ENCODE data around the gene SHISA9.

Gene SHISA9

GRCh38 chr16:13269359-13269758 lies 368.0 kb downstream of the SHISA9 start:
- TF ChIP-seq CTCF (IDR thresholded peaks at IDR 0.05; ENCODE audit: low read depth, low read length, poor library complexity, severe bottlenecking) (no peak), EZH2phosphoT487 (IDR thresholded peaks at IDR 0.05; ENCODE audit: borderline replicate concordance, low read length) (no peak)
- no peaks in the 10 kb centered on the region for H4K20me1 ChIP-seq (ENCODE audit: control insufficient read depth, insufficient read depth, low read depth, low read length)
- no peaks in the 10 kb centered on the region for H3K9me3 ChIP-seq (ENCODE audit: control insufficient read depth, insufficient read depth, low read length)
- no peaks in the 10 kb centered on the region for H3K36me3 ChIP-seq (ENCODE audit: control insufficient read depth, low read length)
- H3K79me2 ChIP-seq (ENCODE audit: control insufficient read depth, low read length): no peaks in the 10 kb centered on the region
- H3K4me3 ChIP-seq (ENCODE audit: low read length): no peak overlapping the region
- H3K27ac ChIP-seq (ENCODE audit: low read depth, low read length): no peak overlapping the region
- H3K27me3 ChIP-seq (ENCODE audit: control insufficient read depth, low read length): no peaks in the 10 kb centered on the region
- no peak overlapping the region for H3K4me2 ChIP-seq (ENCODE audit: low read length)
- no peaks in the 10 kb centered on the region for H3F3A ChIP-seq (ENCODE audit: control insufficient read depth, insufficient read depth)
- no peaks in the 10 kb centered on the region for H3K9me2 ChIP-seq (replicated peaks; ENCODE audit: control insufficient read depth, low read length)
- no peaks in the 10 kb centered on the region for H3K4me1 ChIP-seq (ENCODE audit: control insufficient read depth, low read length)

- H3K4me3 ChIP-seq (ENCODE audit: low read length): no peak overlapping the region
- H3K27ac ChIP-seq (ENCODE audit: low read depth, low read length): no peak overlapping the region
- H3K9me2 ChIP-seq (replicated peaks; ENCODE audit: control insufficient read depth, low read length): no peaks in the 10 kb centered on the region
- H3K9me3 ChIP-seq (ENCODE audit: control insufficient read depth, insufficient read depth, low read length): no peaks in the 10 kb centered on the region
- no peaks in the 10 kb centered on the region for H3F3A ChIP-seq (ENCODE audit: control insufficient read depth, insufficient read depth)
- no peaks in the 10 kb centered on the region for H3K79me2 ChIP-seq (ENCODE audit: control insufficient read depth, low read length)
- no peaks in the 10 kb centered on the region for H3K36me3 ChIP-seq (ENCODE audit: control insufficient read depth, low read length)
- no peaks in the 10 kb centered on the region for H4K20me1 ChIP-seq (ENCODE audit: control insufficient read depth, insufficient read depth, low read depth, low read length)
- H3K27me3 ChIP-seq (ENCODE audit: control insufficient read depth, low read length): no peaks in the 10 kb centered on the region
- TF ChIP-seq EZH2phosphoT487 (IDR thresholded peaks at IDR 0.05; ENCODE audit: borderline replicate concordance, low read length): no peak
- no peaks in the 10 kb centered on the region for H3K4me1 ChIP-seq (ENCODE audit: control insufficient read depth, low read length)
- no peak overlapping the region for H3K4me2 ChIP-seq (ENCODE audit: low read length)
Measured at GRCh38 chr16:13269905-13270528, 368.6 kb downstream of the SHISA9 start.

GRCh38 chr16:13270602-13271001 lies 369.2 kb downstream of the SHISA9 start:
- Histone ChIP-seq H3K9me3 (ENCODE audit: control insufficient read depth, insufficient read depth, low read length) (no peaks in the 10 kb centered on the region), H3K4me3 (ENCODE audit: low read length) (no peak overlapping the region), H3K4me2 (ENCODE audit: low read length) (no peak overlapping the region), H3K9me2 (replicated peaks; ENCODE audit: control insufficient read depth, low read length) (no peaks in the 10 kb centered on the region), H3K4me1 (ENCODE audit: control insufficient read depth, low read length) (no peaks in the 10 kb centered on the region), H3K79me2 (ENCODE audit: control insufficient read depth, low read length) (no peaks in the 10 kb centered on the region), H3F3A (ENCODE audit: control insufficient read depth, insufficient read depth) (no peaks in the 10 kb centered on the region), H3K36me3 (ENCODE audit: control insufficient read depth, low read length) (no peaks in the 10 kb centered on the region), H3K27me3 (ENCODE audit: control insufficient read depth, low read length) (no peaks in the 10 kb centered on the region), H3K27ac (ENCODE audit: low read depth, low read length) (no peak overlapping the region), H4K20me1 (ENCODE audit: control insufficient read depth, insufficient read depth, low read depth, low read length) (no peaks in the 10 kb centered on the region)
- TF ChIP-seq CTCF (IDR thresholded peaks at IDR 0.05; ENCODE audit: low read depth, low read length, poor library complexity, severe bottlenecking): no peak

GRCh38 chr16:13289515-13289914 lies 388.1 kb downstream of the SHISA9 start:
- Histone ChIP-seq H3K79me2 (ENCODE audit: control insufficient read depth, low read length) (no peaks in the 10 kb centered on the region), H3K27ac (ENCODE audit: low read depth, low read length) (no peak overlapping the region), H4K20me1 (ENCODE audit: control insufficient read depth, insufficient read depth, low read depth, low read length) (no peaks in the 10 kb centered on the region), H3K4me2 (ENCODE audit: low read length) (no peak overlapping the region), H3K9me3 (ENCODE audit: control insufficient read depth, insufficient read depth, low read length) (no peaks in the 10 kb centered on the region), H3K36me3 (ENCODE audit: control insufficient read depth, low read length) (no peaks in the 10 kb centered on the region), H3K4me1 (ENCODE audit: control insufficient read depth, low read length) (no peaks in the 10 kb centered on the region), H3F3A (ENCODE audit: control insufficient read depth, insufficient read depth) (no peaks in the 10 kb centered on the region), H3K4me3 (ENCODE audit: low read length) (no peak overlapping the region), H3K27me3 (ENCODE audit: control insufficient read depth, low read length) (no peaks in the 10 kb centered on the region), H3K9me2 (replicated peaks; ENCODE audit: control insufficient read depth, low read length) (no peaks in the 10 kb centered on the region)
- TF ChIP-seq CTCF (IDR thresholded peaks at IDR 0.05; ENCODE audit: low read depth, low read length, poor library complexity, severe bottlenecking): no peak
- TF ChIP-seq EZH2phosphoT487 (IDR thresholded peaks at IDR 0.05; ENCODE audit: borderline replicate concordance, low read length): no peak
